NCI-H187 (cell line): ENCODE measurements around the gene TBX15.
"Not testable (repeated sequence)": the region's sequence is repeated elsewhere in the genome, so short reads cannot be mapped to it uniquely, and the experiment has no call there.

Experiments
- DNase-seq, 2 experiments: peaks; one replicate each; lab custom pipeline; 2025; lab: John Stamatoyannopoulos, UW

TBX15 gene

GRCh38 chr1:118958937-118959631 is 29.1 kb downstream of the TBX15 start:
- DNase-seq = no peak

- no peak for DNase-seq
Observed at GRCh38 chr1:118958140-118958539, 30.0 kb downstream of the TBX15 start.

GRCh38 chr1:118957579-118957978 is 30.6 kb downstream of the TBX15 start:
- DNase-seq = not testable (repeated sequence)

GRCh38 chr1:118954301-118954905 is 33.7 kb downstream of the TBX15 start:
- no peak for DNase-seq

- no peak for DNase-seq
Observed at GRCh38 chr1:118951270-118951936, 36.7 kb downstream of the TBX15 start.

- DNase-seq = no peak
Observed at GRCh38 chr1:118949315-118949714, 38.8 kb downstream of the TBX15 start.

GRCh38 chr1:118948846-118949245 is 39.3 kb downstream of the TBX15 start:
- DNase-seq = no peak

- no peak for DNase-seq
Observed at GRCh38 chr1:118948351-118948750, 39.8 kb downstream of the TBX15 start.

GRCh38 chr1:118947790-118948189 is 40.4 kb downstream of the TBX15 start:
- DNase-seq = no peak

- no peak for DNase-seq
Observed at GRCh38 chr1:118947003-118947765, 41.0 kb downstream of the TBX15 start.

GRCh38 chr1:118945489-118945888 is 42.7 kb downstream of the TBX15 start:
- DNase-seq = no peak

GRCh38 chr1:118944546-118944945 is 43.6 kb downstream of the TBX15 start:
- DNase-seq = no peak

GRCh38 chr1:118944133-118944532 is 44.0 kb downstream of the TBX15 start:
- DNase-seq = no peak

GRCh38 chr1:118940957-118941356 is 47.2 kb downstream of the TBX15 start:
- DNase-seq = no peak

GRCh38 chr1:118937413-118938072 is 50.6 kb downstream of the TBX15 start:
- no peak for DNase-seq

GRCh38 chr1:118934706-118935105 is 53.4 kb downstream of the TBX15 start:
- DNase-seq = no peak

GRCh38 chr1:118933051-118933781 is 54.9 kb downstream of the TBX15 start:
- DNase-seq = no peak

GRCh38 chr1:118931876-118932275 is 56.3 kb downstream of the TBX15 start:
- DNase-seq = no peak

GRCh38 chr1:118928739-118929554 is 59.2 kb downstream of the TBX15 start:
- no peak for DNase-seq

- DNase-seq = no peak
Observed at GRCh38 chr1:118927427-118928187, 60.5 kb downstream of the TBX15 start.
